ENCODE results near the gene TIMM29. TPM values are rescaled to one million over a fixed set of nuclear protein-coding genes. Genes with fewer than 3 reads are reported as not detected.
"Not testable (repeated sequence)": the region's sequence is repeated elsewhere in the genome, so short reads cannot be mapped to it uniquely, and the experiment has no call there.

The TIMM29 gene
- total RNA-seq, 2 experiments from 2014 or later = 14.7 to 17.7 TPM

DNA sequence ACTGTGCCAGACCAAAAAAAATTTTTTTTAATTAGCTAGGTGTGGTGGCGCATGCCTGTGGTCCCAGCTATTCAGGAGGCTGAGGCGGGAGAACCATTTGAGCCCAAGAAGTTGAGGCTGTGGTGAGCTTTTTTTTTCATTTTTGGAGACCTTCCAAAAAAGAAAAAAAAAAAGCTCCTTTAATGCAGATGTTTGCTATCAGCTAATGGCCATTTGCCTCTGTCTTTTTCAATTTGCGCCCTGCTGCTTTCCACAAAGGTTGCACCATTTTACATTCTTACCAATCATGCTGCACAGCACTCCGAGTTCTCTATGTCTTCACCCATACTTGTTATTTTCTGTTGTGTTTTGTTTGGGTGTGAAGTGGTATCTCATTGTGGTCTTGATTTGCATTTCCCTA lies 16.7 kb downstream of the TIMM29 start:
- intact Hi-C loops (cut with micrococcal nuclease) = loop anchor here (10.0 kb wide), 1 partner anchor 50 kb away; no protein-coding TSS in a partner anchor
- DNase-seq (no peak), ATAC-seq (no peak)
- TF ChIP-seq, protein P1, sequence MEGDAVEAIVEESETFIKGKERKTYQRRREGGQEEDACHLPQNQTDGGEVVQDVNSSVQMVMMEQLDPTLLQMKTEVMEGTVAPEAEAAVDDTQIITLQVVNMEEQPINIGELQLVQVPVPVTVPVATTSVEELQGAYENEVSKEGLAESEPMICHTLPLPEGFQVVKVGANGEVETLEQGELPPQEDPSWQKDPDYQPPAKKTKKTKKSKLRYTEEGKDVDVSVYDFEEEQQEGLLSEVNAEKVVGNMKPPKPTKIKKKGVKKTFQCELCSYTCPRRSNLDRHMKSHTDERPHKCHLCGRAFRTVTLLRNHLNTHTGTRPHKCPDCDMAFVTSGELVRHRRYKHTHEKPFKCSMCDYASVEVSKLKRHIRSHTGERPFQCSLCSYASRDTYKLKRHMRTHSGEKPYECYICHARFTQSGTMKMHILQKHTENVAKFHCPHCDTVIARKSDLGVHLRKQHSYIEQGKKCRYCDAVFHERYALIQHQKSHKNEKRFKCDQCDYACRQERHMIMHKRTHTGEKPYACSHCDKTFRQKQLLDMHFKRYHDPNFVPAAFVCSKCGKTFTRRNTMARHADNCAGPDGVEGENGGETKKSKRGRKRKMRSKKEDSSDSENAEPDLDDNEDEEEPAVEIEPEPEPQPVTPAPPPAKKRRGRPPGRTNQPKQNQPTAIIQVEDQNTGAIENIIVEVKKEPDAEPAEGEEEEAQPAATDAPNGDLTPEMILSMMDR (IDR thresholded peaks at IDR 0.05) = no peak
- Mint-ChIP-seq H3K9me3 (no peaks in the 10 kb centered on the region), H3K27me3 (no peaks in the 10 kb centered on the region), H3K36me3 (ENCODE audit: low read depth) (no peaks in the 10 kb centered on the region), H3K27ac (no peak overlapping the region), H3K4me3 (no peak overlapping the region), H3K4me1 (ENCODE audit: low read depth) (peaks cover 7% of the 10 kb centered on the region)
- ChIA-PET POLR2A (no interaction called here), CTCF (interaction anchor here (2.1 to 4.2 kb wide), 3 partner anchors 9 to 21 kb away, joined by 7 to 25 read pairs (median 8); partner anchors contain the start of gene SMARCA4)

DNA sequence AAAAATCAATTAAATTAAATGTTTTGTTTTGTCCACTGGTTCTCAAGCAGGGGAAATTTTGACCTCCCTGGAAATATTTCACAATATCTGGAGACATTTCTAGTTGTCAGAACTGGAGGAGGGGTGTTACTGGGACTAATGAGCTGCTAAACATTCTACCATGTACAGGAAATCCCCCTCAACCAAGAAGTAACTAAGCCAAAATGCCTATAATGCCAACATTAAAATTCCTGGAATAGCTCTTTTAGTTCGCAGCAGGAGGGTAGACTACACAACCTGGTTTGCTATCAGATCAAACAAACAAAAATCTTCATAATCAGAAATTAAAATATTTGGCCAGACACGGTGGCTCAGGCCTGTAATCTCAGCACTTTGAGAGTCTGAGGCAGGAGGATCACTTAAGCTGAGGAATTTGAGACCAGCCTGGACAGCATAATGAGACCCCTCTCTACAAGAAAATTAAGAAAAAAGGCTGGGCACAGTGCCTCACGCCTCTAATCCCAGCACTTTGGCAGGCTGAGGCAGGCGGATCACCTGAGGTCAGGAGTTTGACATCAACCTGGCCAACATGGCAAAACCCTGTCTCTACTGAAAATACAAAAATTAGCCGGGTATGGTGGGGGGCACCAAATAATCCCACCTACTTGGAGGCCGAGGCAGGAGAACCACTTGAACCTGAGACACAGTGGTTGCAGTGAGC lies 18.5 kb downstream of the TIMM29 start:
- H3K9me3 Mint-ChIP-seq = no peaks in the 10 kb centered on the region
- H3K27ac Mint-ChIP-seq = no peak overlapping the region
- intact Hi-C loops (cut with micrococcal nuclease) = loop anchor here (10.0 kb wide), 1 partner anchor 48 kb away; no protein-coding TSS in a partner anchor
- ChIA-PET CTCF (interaction anchor here (0.8 kb wide), 1 partner anchor 10 kb away, joined by 4 read pairs; no protein-coding TSS in a partner anchor), POLR2A (no interaction called here)
- DNase-seq (no peak), ATAC-seq (no peak)
- TF ChIP-seq, protein P1 (IDR thresholded peaks at IDR 0.05) = no peak
- H3K4me1 Mint-ChIP-seq (ENCODE audit: low read depth) = peaks cover 4% of the 10 kb centered on the region
- no peaks in the 10 kb centered on the region for H3K36me3 Mint-ChIP-seq (ENCODE audit: low read depth)
- no peak overlapping the region for H3K4me3 Mint-ChIP-seq
- no peaks in the 10 kb centered on the region for H3K27me3 Mint-ChIP-seq

DNA sequence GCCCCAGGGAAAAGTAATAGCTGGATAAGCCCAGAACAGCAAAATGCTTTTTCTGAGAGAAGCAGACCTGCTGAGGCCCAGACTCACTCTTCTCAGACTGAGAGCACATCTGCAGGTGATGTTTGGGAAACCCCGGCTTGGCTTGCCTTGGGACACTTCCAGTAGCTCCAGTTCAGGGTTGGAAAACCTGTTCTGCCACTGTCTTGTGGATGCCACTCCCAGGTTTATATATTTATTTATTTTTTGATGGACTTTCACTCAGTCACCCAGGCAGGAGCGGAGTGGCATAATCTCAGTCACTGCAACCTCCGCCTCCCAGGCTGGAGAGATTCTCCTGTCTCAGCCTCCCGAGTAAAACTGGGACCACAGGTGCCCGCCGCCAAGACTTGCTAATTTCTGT lies 24.2 kb downstream of the TIMM29 start:
- TF ChIP-seq, protein P1 (IDR thresholded peaks at IDR 0.05) = no peak
- Mint-ChIP-seq H3K4me3 (no peak overlapping the region), H3K36me3 (ENCODE audit: low read depth) (no peaks in the 10 kb centered on the region), H3K9me3 (no peaks in the 10 kb centered on the region), H3K27ac (no peak overlapping the region), H3K4me1 (ENCODE audit: low read depth) (peaks cover 6% of the 10 kb centered on the region), H3K27me3 (no peaks in the 10 kb centered on the region)
- DNase-seq (no peak), ATAC-seq (no peak)
- intact Hi-C loops (cut with micrococcal nuclease) = no loop called here
- ChIA-PET POLR2A (no interaction called here), CTCF (interaction anchor here (0.9 to 2.9 kb wide), 3 partner anchors 11 to 83 kb away, joined by 4 to 7 read pairs (median 5); no protein-coding TSS in a partner anchor)

DNA sequence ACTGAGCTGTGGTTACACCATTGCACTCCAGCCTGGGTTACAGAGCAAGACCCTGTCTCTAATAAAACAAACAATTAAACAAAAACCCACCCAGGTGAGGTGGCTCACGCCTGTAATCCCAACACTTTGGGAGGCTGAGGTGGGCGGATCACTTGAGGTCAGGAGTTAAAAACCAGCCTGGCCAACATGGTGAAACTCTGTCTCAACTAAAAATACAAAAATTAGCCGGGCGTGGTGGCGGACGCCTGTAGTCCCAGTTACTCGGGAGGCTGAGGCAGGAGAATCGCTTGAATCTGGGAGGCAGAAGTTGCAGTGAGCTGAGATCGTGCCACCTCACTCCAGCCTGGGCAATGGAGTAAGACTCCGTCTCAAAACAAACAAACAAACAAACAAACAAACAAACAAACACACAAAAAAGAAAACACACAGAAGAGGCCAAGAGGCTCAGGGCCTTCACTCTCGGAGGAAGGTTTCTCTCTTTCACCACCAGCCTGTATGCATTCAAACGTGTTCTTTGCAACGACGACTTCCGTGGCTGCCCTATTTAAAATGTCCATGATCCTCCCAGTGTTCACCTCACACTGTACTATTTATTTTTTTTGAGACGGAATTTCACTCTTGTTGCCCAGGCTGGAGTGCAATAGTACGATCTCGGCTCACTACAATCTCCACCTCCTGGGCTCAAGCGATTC lies 30.8 kb downstream of the TIMM29 start:
- intact Hi-C loops (cut with micrococcal nuclease); H3K9me3 Mint-ChIP-seq; H3K27me3 Mint-ChIP-seq; DNase-seq; H3K36me3 Mint-ChIP-seq (ENCODE audit: low read depth); ATAC-seq: not testable (repeated sequence)
- POLR2A ChIA-PET = interaction anchor here (1.1 to 2.9 kb wide), 3 partner anchors 16 to 49 kb away, joined by 3 to 12 read pairs (median 6); no protein-coding TSS in a partner anchor
- Mint-ChIP-seq H3K4me3 (peak overlapping the region; percentile 85), H3K4me1 (ENCODE audit: low read depth) (peaks cover 29% of the 10 kb centered on the region), H3K27ac (peak overlapping the region; percentile 91)
- CTCF ChIA-PET = interaction anchor here (3.6 to 4.2 kb wide), 2 partner anchors 16 to 23 kb away, joined by 11 to 25 read pairs; no protein-coding TSS in a partner anchor

DNA sequence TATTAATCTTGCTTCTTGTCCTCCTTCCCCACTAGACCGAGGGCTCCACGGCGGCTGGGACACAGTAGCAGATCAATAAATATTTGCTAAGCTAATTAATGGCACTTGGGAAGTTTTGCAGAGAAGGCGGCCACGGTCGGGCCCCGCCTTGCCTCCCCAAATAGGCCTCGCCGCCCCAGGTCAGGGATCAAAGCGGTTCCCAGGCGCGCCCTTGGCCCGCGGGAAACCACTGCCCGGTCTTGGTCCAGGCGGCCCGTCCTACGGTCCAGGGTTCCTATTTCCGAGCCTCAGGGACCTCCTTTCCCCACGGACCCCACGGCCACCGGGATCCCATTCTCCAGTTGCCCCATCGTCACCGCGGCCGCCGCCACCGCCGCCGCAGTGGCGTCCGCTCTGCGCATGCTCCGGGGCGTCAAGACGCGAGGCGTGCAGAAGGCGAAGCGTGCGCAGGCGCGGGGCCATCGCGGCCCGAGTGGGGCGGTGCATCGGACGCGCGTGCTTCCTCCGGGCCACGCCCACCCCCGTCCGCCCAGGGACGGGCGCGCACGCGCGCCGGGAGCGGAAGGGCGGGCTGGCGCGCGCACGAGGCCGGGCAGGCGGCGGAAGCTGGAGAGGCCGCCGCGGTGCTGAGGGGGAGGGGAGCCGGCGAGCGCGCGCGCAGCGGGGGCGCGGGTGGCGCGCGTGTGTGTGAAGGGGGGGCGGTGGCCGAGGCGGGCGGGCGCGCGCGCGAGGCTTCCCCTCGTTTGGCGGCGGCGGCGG lies 31.9 kb downstream of the TIMM29 start, which contains the start of gene SMARCA4:
Gene SMARCA4 (plus strand): TSS at position 717 of the 759 bp plus-strand sequence. CDS start 23,122 bp downstream, outside the sequence.
- no peaks in the 10 kb centered on the region for H3K9me3 Mint-ChIP-seq
- H3K27me3 Mint-ChIP-seq = no peaks in the 10 kb centered on the region
- ChIA-PET CTCF (interaction anchor here (0.9 to 4.2 kb wide), 3 partner anchors 17 to 96 kb away, joined by 3 to 25 read pairs (median 11); no protein-coding TSS in a partner anchor), POLR2A (interaction anchor here (1.0 to 2.9 kb wide), 6 partner anchors 15 to 129 kb away, joined by 3 to 12 read pairs (median 4); no protein-coding TSS in a partner anchor)
- peaks cover 10% of the 10 kb centered on the region for H3K36me3 Mint-ChIP-seq (ENCODE audit: low read depth)
- DNase-seq = peak; percentile 97
- TF ChIP-seq, protein P1 (IDR thresholded peaks at IDR 0.05) = no peak
- intact Hi-C loops (cut with micrococcal nuclease) = no loop called here
- H3K4me3 Mint-ChIP-seq = peak within 1 kb of the TSS; percentile 89
- peak; percentile 82 for ATAC-seq
- H3K4me1 Mint-ChIP-seq (ENCODE audit: low read depth) = peaks cover 34% of the 10 kb centered on the region
- peak within 1 kb of the TSS; percentile 91 for H3K27ac Mint-ChIP-seq

Data from activated CD8-positive, alpha-beta T cell treated with anti-CD3 and anti-CD28 coated beads for 36 hours (primary cell).